Neural cell (in vitro differentiated cells): Measurements from ENCODE around the gene DENND1A.

Source experiments
- CTCF ChIP-seq: fragments of 450-650 bp; IDR thresholded peaks from 2 replicates; pipeline ENCODE4 v1.5.1; 2014; ENCODE audit warnings: antibody characterized with exemption, mild to moderate bottlenecking, moderate library complexity; ENCODE audit not compliant: poor library complexity, severe bottlenecking
- EZH2 ChIP-seq: fragments of 200-600, 300-800 bp; shearing (Covaris generic), sonication (generic); IDR thresholded peaks from 2 replicates; pipeline ENCODE4 v1.6.1; 2014; ENCODE audit warnings: antibody characterized with exemption, low read length, borderline replicate concordance, mild to moderate bottlenecking; ENCODE audit not compliant: insufficient read depth, poor library complexity, severe bottlenecking
- POLR2AphosphoS5 ChIP-seq: IDR thresholded peaks from 2 replicates; pipeline ENCODE4 v1.6.1; 2012
- RAD21 ChIP-seq: fragments of 450-650 bp; conservative IDR thresholded peaks from 2 replicates; pipeline ENCODE4 v1.6.1; 2014; ENCODE audit warnings: antibody characterized with exemption, mild to moderate bottlenecking, moderate library complexity
- SMC3 ChIP-seq: fragments of 450-650 bp; conservative IDR thresholded peaks from 2 replicates; pipeline ENCODE4 v1.6.1; 2014; ENCODE audit warnings: antibody characterized with exemption, mild to moderate bottlenecking, moderate library complexity; ENCODE audit not compliant: poor library complexity

- TF ChIP-seq CTCF (no peak), SMC3 (no peak), POLR2AphosphoS5 (no peak), RAD21 (no peak), EZH2 (no peak)
Measured at GRCh38 chr9:123745451-123745850, 184.5 kb downstream of the DENND1A start.
